Mesendoderm (in vitro differentiated cells): Measurements from ENCODE around the gene ATP13A1.

Experiments
- DNase-seq: peaks from one replicate; pipeline ENCODE4 v3.0.0; 2013
- H2AK5ac ChIP-seq: 2 replicates; pipeline ENCODE4 v1.6.1; 2013; ENCODE audit warnings: low read length, inconsistent platforms
- H2BK120ac ChIP-seq: 2 replicates; pipeline ENCODE4 v1.6.1; 2013; ENCODE audit warnings: low read depth, mild to moderate bottlenecking, low read length, moderate library complexity, mixed read lengths
- H2BK15ac ChIP-seq: replicated peaks from 2 replicates; pipeline ENCODE4 v1.6.1; 2013; ENCODE audit warnings: low read depth, mild to moderate bottlenecking, moderate library complexity
- H2BK5ac ChIP-seq: 2 replicates; pipeline ENCODE4 v1.6.1; 2013; ENCODE audit warnings: low read length, inconsistent platforms
- H3K18ac ChIP-seq: 2 replicates; pipeline ENCODE4 v1.6.1; 2013; ENCODE audit warnings: mild to moderate bottlenecking, low read length, mixed read lengths
- H3K23ac ChIP-seq: one replicate; pipeline ENCODE4 v1.6.1; 2013; ENCODE audit warnings: low read length
- H3K27ac ChIP-seq: 2 replicates; pipeline ENCODE4 v1.5.1; 2013; ENCODE audit warnings: low read depth, mild to moderate bottlenecking, inconsistent platforms, low read length, moderate library complexity
- H3K27me3 ChIP-seq: 2 replicates; pipeline ENCODE4 v1.6.1; 2013; ENCODE audit warnings: low read length, control low read depth, mild to moderate bottlenecking, inconsistent platforms; ENCODE audit not compliant: insufficient read depth, poor library complexity
- H3K36me3 ChIP-seq: 2 replicates; pipeline ENCODE4 v1.6.1; 2013; ENCODE audit warnings: low read length, inconsistent platforms; ENCODE audit not compliant: control insufficient read depth, insufficient read depth
- H3K4ac ChIP-seq: one replicate; pipeline ENCODE4 v1.6.1; 2013; ENCODE audit warnings: low read depth, mild to moderate bottlenecking, low read length, moderate library complexity
- H3K4me1 ChIP-seq: 2 replicates; pipeline ENCODE4 v1.6.1; 2013; ENCODE audit warnings: low read depth, low read length, inconsistent platforms; ENCODE audit not compliant: control insufficient read depth
- H3K4me2 ChIP-seq: 2 replicates; pipeline ENCODE4 v1.6.1; 2013; ENCODE audit warnings: low read length
- H3K4me3 ChIP-seq: 2 replicates; pipeline ENCODE4 v1.5.1; 2013; ENCODE audit warnings: mild to moderate bottlenecking, low read length
- H3K56ac ChIP-seq: one replicate; pipeline ENCODE4 v1.6.1; 2013; ENCODE audit warnings: low read length
- H3K79me1 ChIP-seq: 2 replicates; pipeline ENCODE4 v1.6.1; 2013; ENCODE audit warnings: low read length, inconsistent platforms
- H3K79me2 ChIP-seq: 2 replicates; pipeline ENCODE4 v1.6.1; 2013; ENCODE audit warnings: mild to moderate bottlenecking, low read length; ENCODE audit not compliant: control insufficient read depth, insufficient read depth
- H3K9ac ChIP-seq: 2 replicates; pipeline ENCODE4 v1.6.1; 2013; ENCODE audit warnings: low read length, inconsistent platforms
- H4K5ac ChIP-seq: one replicate; pipeline ENCODE4 v1.6.1; 2013; ENCODE audit warnings: low read length
- H4K8ac ChIP-seq: one replicate; pipeline ENCODE4 v1.6.1; 2013; ENCODE audit warnings: low read depth, mild to moderate bottlenecking, control low read depth, low read length, moderate library complexity
- WGBS: extraction: QIAGEN DNeasy Blood & Tissue Kit; methylation state at CpG from one replicate; pipeline ENCODE4 v1.1.7; 2013; ENCODE audit warnings: low lambda C conversion rate, missing lambda C conversion rate; ENCODE audit not compliant: insufficient coverage; ENCODE audit errors: extremely low coverage; 5-methylcytosine and 5-hydroxymethylcytosine counted together

The ATP13A1 gene

DNA sequence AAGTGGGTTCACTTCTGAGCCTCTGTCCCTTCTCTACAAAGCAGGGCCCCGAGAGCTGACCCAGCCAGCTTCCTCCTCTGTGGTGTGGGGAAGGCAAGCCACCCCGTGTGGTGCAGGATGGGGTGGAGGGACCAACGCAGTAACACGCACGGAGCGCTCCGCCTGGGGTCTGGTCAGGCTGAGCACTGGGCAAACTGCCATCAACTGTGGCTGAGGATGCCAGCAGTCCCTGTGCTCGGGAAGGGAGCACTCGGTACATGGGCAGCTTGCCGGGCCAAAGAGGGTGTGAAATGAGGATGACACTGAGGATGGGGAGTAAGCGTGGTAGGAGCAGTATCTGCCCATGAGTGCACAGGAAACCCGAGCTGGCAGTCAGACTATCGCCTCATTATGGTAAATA is 12.4 kb downstream of the ATP13A1 start:
- Histone ChIP-seq H2AK5ac (no peak overlapping the region), H3K23ac (no peak overlapping the region), H3K79me1 (no peaks in the 10 kb centered on the region), H2BK120ac (no peak overlapping the region), H4K5ac (no peak overlapping the region), H3K18ac (no peak overlapping the region), H3K27ac (no peak overlapping the region), H2BK15ac (no peak overlapping the region), H3K27me3 (no peaks in the 10 kb centered on the region), H3K36me3 (peaks cover 25% of the 10 kb centered on the region), H3K56ac (no peak overlapping the region), H3K4me3 (no peak overlapping the region), H3K4me1 (no peaks in the 10 kb centered on the region), H3K4me2 (no peak overlapping the region), H4K8ac (no peak overlapping the region), H3K4ac (no peak overlapping the region), H2BK5ac (no peak overlapping the region), H3K9ac (no peak overlapping the region), H3K79me2 (no peaks in the 10 kb centered on the region)
- WGBS: no CpG with 5 or more reads among the region's 13 CpGs
- DNase-seq: no peak

GRCh38 chr19:19650331-19650730 is 13.1 kb downstream of the ATP13A1 start:
- Histone ChIP-seq H3K4me3 (no peak overlapping the region), H3K27me3 (no peaks in the 10 kb centered on the region), H2BK15ac (no peak overlapping the region), H2AK5ac (no peak overlapping the region), H3K56ac (no peak overlapping the region), H3K23ac (no peak overlapping the region), H4K8ac (no peak overlapping the region), H3K36me3 (peaks cover 26% of the 10 kb centered on the region), H2BK120ac (no peak overlapping the region), H3K79me2 (no peaks in the 10 kb centered on the region), H3K18ac (no peak overlapping the region), H3K4me1 (no peaks in the 10 kb centered on the region), H4K5ac (no peak overlapping the region), H3K79me1 (no peaks in the 10 kb centered on the region), H3K9ac (no peak overlapping the region), H2BK5ac (no peak overlapping the region), H3K4ac (no peak overlapping the region), H3K4me2 (no peak overlapping the region), H3K27ac (no peak overlapping the region)
- no CpG with 5 or more reads among the region's 9 CpGs for WGBS
- DNase-seq: no peak

DNA sequence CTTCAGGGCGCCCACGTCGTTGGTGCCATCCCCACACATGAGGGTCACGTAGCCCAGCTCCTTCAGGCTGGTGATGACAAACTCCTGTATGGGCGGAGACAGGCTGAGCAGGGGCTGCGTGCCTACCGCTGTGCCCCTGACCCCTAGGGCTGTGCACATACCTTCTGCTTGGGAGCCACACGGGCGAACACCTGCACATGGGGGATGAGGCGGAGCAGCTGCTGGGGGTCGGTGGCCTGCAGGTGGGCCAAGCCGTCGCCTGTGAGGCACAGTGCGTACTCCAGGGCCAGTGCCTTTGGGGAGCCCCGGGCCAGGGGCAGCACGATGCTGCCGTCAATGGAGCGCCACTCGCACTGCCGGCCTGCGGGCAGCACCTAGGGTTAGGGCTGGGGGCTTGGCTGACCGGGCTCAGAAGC is 13.9 kb downstream of the ATP13A1 start:
- Histone ChIP-seq H2AK5ac (no peak overlapping the region), H3K4me1 (no peaks in the 10 kb centered on the region), H3K4me3 (no peak overlapping the region), H3K36me3 (peaks cover 22% of the 10 kb centered on the region), H3K79me2 (no peaks in the 10 kb centered on the region), H3K18ac (no peak overlapping the region), H4K8ac (no peak overlapping the region), H3K23ac (no peak overlapping the region), H2BK120ac (no peak overlapping the region), H3K27ac (no peak overlapping the region), H3K79me1 (no peaks in the 10 kb centered on the region), H2BK5ac (no peak overlapping the region), H3K56ac (no peak overlapping the region), H2BK15ac (no peak overlapping the region), H3K27me3 (no peaks in the 10 kb centered on the region), H3K4me2 (no peak overlapping the region), H4K5ac (no peak overlapping the region), H3K9ac (no peak overlapping the region), H3K4ac (no peak overlapping the region)
- DNase-seq: no peak
- WGBS: no CpG with 5 or more reads among the region's 22 CpGs

- H2AK5ac ChIP-seq: no peak overlapping the region
- no peak overlapping the region for H3K9ac ChIP-seq
- H4K8ac ChIP-seq: no peak overlapping the region
- H3K4me3 ChIP-seq: no peak overlapping the region
- H2BK5ac ChIP-seq: no peak overlapping the region
- no peak overlapping the region for H2BK120ac ChIP-seq
- peaks cover 22% of the 10 kb centered on the region for H3K36me3 ChIP-seq
- WGBS: no CpG with 5 or more reads among the region's 6 CpGs
- H4K5ac ChIP-seq: no peak overlapping the region
- DNase-seq: no peak
- no peak overlapping the region for H3K4me2 ChIP-seq
- no peak overlapping the region for H3K18ac ChIP-seq
- no peak overlapping the region for H3K56ac ChIP-seq
- H3K4ac ChIP-seq: no peak overlapping the region
- H3K23ac ChIP-seq: no peak overlapping the region
- H3K4me1 ChIP-seq: no peaks in the 10 kb centered on the region
- no peak overlapping the region for H2BK15ac ChIP-seq
- no peaks in the 10 kb centered on the region for H3K79me1 ChIP-seq
- H3K27ac ChIP-seq: no peak overlapping the region
- H3K79me2 ChIP-seq: no peaks in the 10 kb centered on the region
- no peaks in the 10 kb centered on the region for H3K27me3 ChIP-seq
Observed at GRCh38 chr19:19649155-19649554, 14.3 kb downstream of the ATP13A1 start.

- Histone ChIP-seq H3K27ac (no peak overlapping the region), H3K4me3 (no peak overlapping the region), H3K18ac (no peak overlapping the region), H2AK5ac (no peak overlapping the region), H2BK15ac (no peak overlapping the region), H3K4me1 (no peaks in the 10 kb centered on the region), H3K9ac (no peak overlapping the region), H4K5ac (no peak overlapping the region), H3K23ac (no peak overlapping the region), H3K36me3 (peaks cover 18% of the 10 kb centered on the region), H2BK120ac (no peak overlapping the region), H3K79me1 (no peaks in the 10 kb centered on the region), H3K4ac (no peak overlapping the region), H2BK5ac (no peak overlapping the region), H3K27me3 (no peaks in the 10 kb centered on the region), H3K4me2 (no peak overlapping the region), H3K56ac (no peak overlapping the region), H3K79me2 (no peaks in the 10 kb centered on the region), H4K8ac (no peak overlapping the region)
- no peak for DNase-seq
- WGBS: no CpG with 5 or more reads among the region's 29 CpGs
Observed at GRCh38 chr19:19647037-19647835, 16.2 kb downstream of the ATP13A1 start.
